ENCODE measurements around the gene MSL1.

Gene MSL1

GRCh38 chr17:40097931-40098845 lies 23.6 kb upstream of the MSL1 start:
- DNase-seq = no peak
- peak overlapping the region; percentile 98 for H3K27ac Mint-ChIP-seq
- peaks cover 87% of the 10 kb centered on the region for H3K4me1 Mint-ChIP-seq
- no peaks in the 10 kb centered on the region for H3K27me3 Mint-ChIP-seq
- ATAC-seq = no peak
- peaks cover 23% of the 10 kb centered on the region for H3K36me3 Mint-ChIP-seq (ENCODE audit: low read depth)
- H3K9me3 Mint-ChIP-seq = no peaks in the 10 kb centered on the region
- peak overlapping the region; percentile 92 for H3K4me3 Mint-ChIP-seq

- peak overlapping the region; percentile 92 for H3K4me3 Mint-ChIP-seq
- H3K4me1 Mint-ChIP-seq = peaks cover 90% of the 10 kb centered on the region
- peak; percentile 62 for ATAC-seq
- no peaks in the 10 kb centered on the region for H3K27me3 Mint-ChIP-seq
- peaks cover 20% of the 10 kb centered on the region for H3K36me3 Mint-ChIP-seq (ENCODE audit: low read depth)
- peak; percentile 99 for DNase-seq
- H3K27ac Mint-ChIP-seq = peak overlapping the region; percentile 98
- no peaks in the 10 kb centered on the region for H3K9me3 Mint-ChIP-seq
Observed at GRCh38 chr17:40098846-40099618, 22.7 kb upstream of the MSL1 start.

- Mint-ChIP-seq H3K36me3 (ENCODE audit: low read depth) (peaks cover 18% of the 10 kb centered on the region), H3K9me3 (no peaks in the 10 kb centered on the region), H3K27ac (peak overlapping the region; percentile 98), H3K4me3 (peak overlapping the region; percentile 92), H3K4me1 (peaks cover 92% of the 10 kb centered on the region), H3K27me3 (no peaks in the 10 kb centered on the region)
- no peak for DNase-seq
- no peak for ATAC-seq
Observed at GRCh38 chr17:40099619-40100418, 22.0 kb upstream of the MSL1 start.

GRCh38 chr17:40100419-40100668 lies 21.4 kb upstream of the MSL1 start, which contains the start of gene NR1D1:
Gene NR1D1 (minus strand): TSS chr17:40100589. CDS start chr17:40100094, 495 bp downstream.
- peak within 1 kb of the TSS; percentile 92 for H3K4me3 Mint-ChIP-seq
- peaks cover 92% of the 10 kb centered on the region for H3K4me1 Mint-ChIP-seq
- peaks cover 17% of the 10 kb centered on the region for H3K36me3 Mint-ChIP-seq (ENCODE audit: low read depth)
- no peak for DNase-seq
- H3K27ac Mint-ChIP-seq = peak within 1 kb of the TSS; percentile 98
- no peaks in the 10 kb centered on the region for H3K9me3 Mint-ChIP-seq
- H3K27me3 Mint-ChIP-seq = no peaks in the 10 kb centered on the region
- no peak for ATAC-seq

GRCh38 chr17:40100669-40101366 lies 21.0 kb upstream of the MSL1 start:
- Mint-ChIP-seq H3K4me3 (peak overlapping the region; percentile 92), H3K27me3 (no peaks in the 10 kb centered on the region), H3K4me1 (peaks cover 92% of the 10 kb centered on the region), H3K27ac (peak overlapping the region; percentile 98), H3K36me3 (ENCODE audit: low read depth) (peaks cover 17% of the 10 kb centered on the region), H3K9me3 (no peaks in the 10 kb centered on the region)
- DNase-seq = peak; percentile 90
- peak; percentile 33 for ATAC-seq

GRCh38 chr17:40101367-40102210 lies 20.2 kb upstream of the MSL1 start:
- DNase-seq = no peak
- Mint-ChIP-seq H3K36me3 (ENCODE audit: low read depth) (peaks cover 12% of the 10 kb centered on the region), H3K9me3 (no peaks in the 10 kb centered on the region), H3K4me3 (peak overlapping the region; percentile 92), H3K27me3 (no peaks in the 10 kb centered on the region), H3K4me1 (peaks cover 92% of the 10 kb centered on the region), H3K27ac (peak overlapping the region; percentile 98)
- ATAC-seq = no peak

- Mint-ChIP-seq H3K36me3 (ENCODE audit: low read depth) (peaks cover 5% of the 10 kb centered on the region), H3K4me3 (no peak overlapping the region), H3K27ac (peak overlapping the region; percentile 9), H3K27me3 (no peaks in the 10 kb centered on the region), H3K9me3 (no peaks in the 10 kb centered on the region), H3K4me1 (peaks cover 92% of the 10 kb centered on the region)
- no peak for ATAC-seq
- no peak for DNase-seq
Observed at GRCh38 chr17:40103071-40103661, 18.6 kb upstream of the MSL1 start.

GRCh38 chr17:40103688-40104087 lies 18.1 kb upstream of the MSL1 start:
- Mint-ChIP-seq H3K36me3 (ENCODE audit: low read depth) (peaks cover 1% of the 10 kb centered on the region), H3K27ac (peak overlapping the region; percentile 9), H3K4me1 (peaks cover 92% of the 10 kb centered on the region), H3K27me3 (no peaks in the 10 kb centered on the region), H3K4me3 (no peak overlapping the region), H3K9me3 (no peaks in the 10 kb centered on the region)
- DNase-seq = no peak
- ATAC-seq = no peak

GRCh38 chr17:40104594-40105486 lies 16.9 kb upstream of the MSL1 start:
- Mint-ChIP-seq H3K27ac (peak overlapping the region; percentile 0), H3K4me3 (no peak overlapping the region), H3K4me1 (peaks cover 90% of the 10 kb centered on the region)

GRCh38 chr17:40105861-40106759 lies 15.7 kb upstream of the MSL1 start:
- no peaks in the 10 kb centered on the region for H3K9me3 Mint-ChIP-seq
- H3K4me3 Mint-ChIP-seq = no peak overlapping the region
- DNase-seq (no peak), ATAC-seq (no peak)
- no peaks in the 10 kb centered on the region for H3K27me3 Mint-ChIP-seq
- no peaks in the 10 kb centered on the region for H3K36me3 Mint-ChIP-seq (ENCODE audit: low read depth)
- H3K4me1 Mint-ChIP-seq = peaks cover 90% of the 10 kb centered on the region
- H3K27ac Mint-ChIP-seq = peak overlapping the region; percentile 28

More at GRCh38 chr17:40104594-40105486, 16.9 kb upstream of the MSL1 start:
- DNase-seq = no peak
- no peaks in the 10 kb centered on the region for H3K27me3 Mint-ChIP-seq
- H3K9me3 Mint-ChIP-seq = no peaks in the 10 kb centered on the region
- H3K36me3 Mint-ChIP-seq (ENCODE audit: low read depth) = no peaks in the 10 kb centered on the region
- ATAC-seq = no peak

GRCh38 chr17:40106760-40107521 lies 14.8 kb upstream of the MSL1 start:
- H3K36me3 Mint-ChIP-seq (ENCODE audit: low read depth) = no peaks in the 10 kb centered on the region

More at GRCh38 chr17:40106760-40107521, 14.8 kb upstream of the MSL1 start:
- no peak overlapping the region for H3K4me3 Mint-ChIP-seq
- H3K4me1 Mint-ChIP-seq = peaks cover 91% of the 10 kb centered on the region
- H3K27ac Mint-ChIP-seq = no peak overlapping the region
- no peaks in the 10 kb centered on the region for H3K27me3 Mint-ChIP-seq
- no peak for ATAC-seq
- H3K9me3 Mint-ChIP-seq = no peaks in the 10 kb centered on the region
- DNase-seq = no peak
